HEK293 (cell line): Measurements from ENCODE around the gene FBLN2.
A peak's percentile ranks its signal among the peaks of the same experiment; 100 is the strongest.

Experiments
- CTCF ChIA-PET: fragments of 350-600 bp; formaldehyde crosslinking; extraction: SDS; loops from one replicate; lab custom pipeline; 2021; ENCODE audit warnings: antibody characterized with exemption; lab: Yijun Ruan, JAX
- POLR2A ChIA-PET: fragments of 300-600 bp; formaldehyde crosslinking; extraction: SDS; loops from one replicate; lab custom pipeline; 2020; ENCODE audit warnings: antibody characterized with exemption, inconsistent platforms; lab: Yijun Ruan, JAX
- H3K27ac ChIP-seq: fragments of 200-500 bp; sonication (Bioruptor generic); 2 replicates; pipeline ENCODE4 v1.5.1; 2014; ENCODE audit warnings: low read depth, low read length, control low read depth, inconsistent platforms; ENCODE audit errors: extremely low read depth
- H3K36me3 ChIP-seq, 2 experiments: fragments of 200-500 bp in 1 of 2; sonication (Bioruptor generic) in 1 of 2; 1 replicate in 1 of 2; 2 replicates in 1 of 2; pipeline ENCODE4 v1.5.1; 2014 to 2017; ENCODE audit warnings: inconsistent platforms in 2 of 2, low read length in 2 of 2; ENCODE audit not compliant: control insufficient read depth in 2 of 2, insufficient read depth in 1 of 2
- H3K4me1 ChIP-seq: fragments of 200-500 bp; sonication (Bioruptor generic); 2 replicates; pipeline ENCODE4 v1.5.1; 2014; ENCODE audit warnings: mild to moderate bottlenecking, low read length, inconsistent platforms; ENCODE audit not compliant: control insufficient read depth, insufficient read depth
- H3K4me3 ChIP-seq: 2 replicates; pipeline ENCODE4 v1.5.1; 2011; ENCODE audit warnings: low read depth, mild to moderate bottlenecking, control low read depth, low read length, moderate library complexity
- H3K9me3 ChIP-seq: fragments of 200-500 bp; sonication (Bioruptor generic); 2 replicates; pipeline ENCODE4 v1.5.1; 2014; ENCODE audit warnings: low read depth, low read length, inconsistent platforms; ENCODE audit not compliant: control insufficient read depth, insufficient read depth
- EGR2 ChIP-seq: fragments of 450-650 bp; formaldehyde crosslinking; IDR thresholded peaks from 2 replicates; pipeline ENCODE4 v1.5.1; 2016; ENCODE audit warnings: low read depth, missing biosample characterization, missing genetic modification characterization
- GLIS1 ChIP-seq: fragments of 450-650 bp; formaldehyde crosslinking; IDR thresholded peaks from 2 replicates; pipeline ENCODE4 v1.5.1; 2016; ENCODE audit warnings: missing biosample characterization, missing genetic modification characterization
- KLF1 ChIP-seq: fragments of 450-650 bp; formaldehyde crosslinking; IDR thresholded peaks from 2 replicates; pipeline ENCODE4 v1.5.1; 2016; ENCODE audit warnings: missing biosample characterization, missing genetic modification characterization
- SCRT2 ChIP-seq: fragments of 450-650 bp; formaldehyde crosslinking; IDR thresholded peaks from 2 replicates; pipeline ENCODE4 v1.5.1; 2016; ENCODE audit warnings: missing biosample characterization, missing genetic modification characterization
- TCF7L2 ChIP-seq: IDR thresholded peaks from 2 replicates; pipeline ENCODE4 v1.6.1; 2011; ENCODE audit warnings: low read depth, mild to moderate bottlenecking, inconsistent platforms, low read length, moderate library complexity, borderline replicate concordance
- ZBTB20 ChIP-seq: fragments of 450-650 bp; formaldehyde crosslinking; IDR thresholded peaks from 2 replicates; pipeline ENCODE4 v1.5.1; 2016; ENCODE audit warnings: missing biosample characterization, missing genetic modification characterization
- ZFHX2 ChIP-seq: fragments of 450-650 bp; formaldehyde crosslinking; conservative IDR thresholded peaks from 2 replicates; pipeline ENCODE4 v1.5.1; 2016; ENCODE audit warnings: missing biosample characterization, missing genetic modification characterization
- ZNF16 ChIP-seq: fragments of 450-650 bp; formaldehyde crosslinking; IDR thresholded peaks from 2 replicates; pipeline ENCODE4 v1.5.1; 2016; ENCODE audit warnings: low read depth, missing biosample characterization, missing genetic modification characterization
- ZNF266 ChIP-seq: fragments of 450-650 bp; formaldehyde crosslinking; IDR thresholded peaks from 2 replicates; pipeline ENCODE4 v1.5.1; 2016; ENCODE audit warnings: missing biosample characterization, missing genetic modification characterization, low read depth
- ZNF302 ChIP-seq: fragments of 450-650 bp; formaldehyde crosslinking; IDR thresholded peaks from 2 replicates; pipeline ENCODE4 v1.5.1; 2016; ENCODE audit warnings: missing biosample characterization, missing genetic modification characterization, low read depth
- ZNF398 ChIP-seq: fragments of 450-650 bp; formaldehyde crosslinking; IDR thresholded peaks from 2 replicates; pipeline ENCODE4 v1.5.1; 2017; ENCODE audit warnings: missing biosample characterization, missing genetic modification characterization
- ZNF548 ChIP-seq: fragments of 450-650 bp; formaldehyde crosslinking; IDR thresholded peaks from 2 replicates; pipeline ENCODE4 v1.5.1; 2016; ENCODE audit warnings: missing biosample characterization, missing genetic modification characterization
- ZNF600 ChIP-seq: fragments of 450-650 bp; formaldehyde crosslinking; IDR thresholded peaks from 2 replicates; pipeline ENCODE4 v1.5.1; 2016; ENCODE audit warnings: missing biosample characterization, missing genetic modification characterization
- ZNF623 ChIP-seq: fragments of 450-650 bp; formaldehyde crosslinking; IDR thresholded peaks from 2 replicates; pipeline ENCODE4 v1.5.1; 2016; ENCODE audit warnings: missing biosample characterization, missing genetic modification characterization
- ZNF645 ChIP-seq: fragments of 450-650 bp; formaldehyde crosslinking; IDR thresholded peaks from 2 replicates; pipeline ENCODE4; 2016; ENCODE audit warnings: missing biosample characterization, missing genetic modification characterization
- ZNF664 ChIP-seq: fragments of 450-650 bp; formaldehyde crosslinking; IDR thresholded peaks from 2 replicates; pipeline ENCODE4 v1.5.1; 2016; ENCODE audit warnings: missing biosample characterization, missing genetic modification characterization
- ZNF707 ChIP-seq: fragments of 450-650 bp; formaldehyde crosslinking; IDR thresholded peaks from 2 replicates; pipeline ENCODE4 v1.5.1; 2016; ENCODE audit warnings: missing biosample characterization, missing genetic modification characterization
- ZNF776 ChIP-seq: fragments of 450-650 bp; formaldehyde crosslinking; IDR thresholded peaks from 2 replicates; pipeline ENCODE4 v1.5.0; 2017; ENCODE audit warnings: missing biosample characterization, missing genetic modification characterization, borderline replicate concordance
- ZNF837 ChIP-seq: fragments of 450-650 bp; formaldehyde crosslinking; IDR thresholded peaks from 2 replicates; pipeline ENCODE4 v1.5.1; 2016; ENCODE audit warnings: missing biosample characterization, missing genetic modification characterization
- ZXDB ChIP-seq: fragments of 450-650 bp; formaldehyde crosslinking; IDR thresholded peaks from 2 replicates; pipeline ENCODE4 v1.5.1; 2016; ENCODE audit warnings: missing biosample characterization, missing genetic modification characterization

Gene FBLN2

GRCh38 chr3:13574798-13575451 lies 26.0 kb downstream of the FBLN2 start (continued):
- TF ChIP-seq GLIS1 (tag by site-specific recombination) (peak; percentile 15; the same call in 1 of the 2 replicates), EGR2 (tag by site-specific recombination) (peak; percentile 20; the same call in 1 of the 2 replicates), SCRT2 (tag by site-specific recombination) (peak; percentile 85), TCF7L2 (no peak), ZNF600 (tag by site-specific recombination) (0 out of 2 replicates have a peak, but pooled peaks have one; percentile 13), ZXDB (no peak), ZNF645 (tag by site-specific recombination) (no peak), ZNF664 (tag by site-specific recombination) (peak; percentile 97), ZNF776 (tag by site-specific recombination) (no peak), KLF1 (peak; percentile 54; the same call in 1 of the 2 replicates)

DNA sequence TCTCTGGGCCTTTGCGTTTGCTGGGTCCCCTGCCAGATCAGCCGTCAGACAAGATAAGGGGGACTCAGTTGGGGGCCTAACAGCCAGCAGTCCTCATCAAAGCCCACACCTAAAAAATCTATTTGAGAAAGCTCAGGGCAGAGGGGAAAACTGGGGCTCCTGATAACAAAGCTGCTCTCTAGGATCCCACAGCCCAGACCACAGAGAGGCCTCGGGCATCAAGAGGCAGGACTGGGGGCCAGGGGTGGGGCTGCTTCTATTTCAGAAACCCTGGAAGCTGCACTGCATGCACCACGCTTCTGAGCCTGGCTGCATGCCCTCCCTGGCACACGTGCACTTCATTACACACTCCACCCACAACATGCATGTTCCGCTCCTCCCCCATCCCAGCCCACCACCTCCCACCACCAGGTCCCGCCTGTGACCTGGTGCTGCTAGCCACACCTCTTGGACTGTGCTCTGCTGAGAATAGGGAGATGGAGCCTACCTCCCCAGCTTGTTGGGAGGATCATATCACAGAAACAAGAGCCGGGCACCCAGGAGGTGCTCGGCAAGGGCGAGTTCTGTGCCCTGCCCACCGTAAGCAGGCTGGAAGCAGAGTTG lies 26.6 kb downstream of the FBLN2 start:
- Histone ChIP-seq H3K4me3 (no peak overlapping the region), H3K36me3 (no peaks in the 10 kb centered on the region), H3K4me1 (peaks cover 5% of the 10 kb centered on the region), H3K9me3 (no peaks in the 10 kb centered on the region), H3K27ac (no peak overlapping the region)
- TF ChIP-seq EGR2 (tag by site-specific recombination) (peak; percentile 98), TCF7L2 (no peak), ZNF302 (tag by site-specific recombination) (no peak), ZBTB20 (0 out of 2 replicates have a peak, but pooled peaks have one; percentile 39), ZNF837 (tag by site-specific recombination) (no peak), ZNF398 (tag by site-specific recombination) (0 out of 2 replicates have a peak, but pooled peaks have one; percentile 18), ZFHX2 (tag by site-specific recombination) (peak; percentile 99), ZNF548 (tag by site-specific recombination) (no peak), ZNF16 (tag by site-specific recombination) (no peak), ZNF707 (tag by site-specific recombination) (no peak)
- ChIA-PET POLR2A (no interaction called here), CTCF (interaction anchor here (0.6 to 4.6 kb wide), 3 partner anchors 73 to 311 kb away, joined by 3 to 14 read pairs (median 4); no protein-coding TSS in a partner anchor)

DNA sequence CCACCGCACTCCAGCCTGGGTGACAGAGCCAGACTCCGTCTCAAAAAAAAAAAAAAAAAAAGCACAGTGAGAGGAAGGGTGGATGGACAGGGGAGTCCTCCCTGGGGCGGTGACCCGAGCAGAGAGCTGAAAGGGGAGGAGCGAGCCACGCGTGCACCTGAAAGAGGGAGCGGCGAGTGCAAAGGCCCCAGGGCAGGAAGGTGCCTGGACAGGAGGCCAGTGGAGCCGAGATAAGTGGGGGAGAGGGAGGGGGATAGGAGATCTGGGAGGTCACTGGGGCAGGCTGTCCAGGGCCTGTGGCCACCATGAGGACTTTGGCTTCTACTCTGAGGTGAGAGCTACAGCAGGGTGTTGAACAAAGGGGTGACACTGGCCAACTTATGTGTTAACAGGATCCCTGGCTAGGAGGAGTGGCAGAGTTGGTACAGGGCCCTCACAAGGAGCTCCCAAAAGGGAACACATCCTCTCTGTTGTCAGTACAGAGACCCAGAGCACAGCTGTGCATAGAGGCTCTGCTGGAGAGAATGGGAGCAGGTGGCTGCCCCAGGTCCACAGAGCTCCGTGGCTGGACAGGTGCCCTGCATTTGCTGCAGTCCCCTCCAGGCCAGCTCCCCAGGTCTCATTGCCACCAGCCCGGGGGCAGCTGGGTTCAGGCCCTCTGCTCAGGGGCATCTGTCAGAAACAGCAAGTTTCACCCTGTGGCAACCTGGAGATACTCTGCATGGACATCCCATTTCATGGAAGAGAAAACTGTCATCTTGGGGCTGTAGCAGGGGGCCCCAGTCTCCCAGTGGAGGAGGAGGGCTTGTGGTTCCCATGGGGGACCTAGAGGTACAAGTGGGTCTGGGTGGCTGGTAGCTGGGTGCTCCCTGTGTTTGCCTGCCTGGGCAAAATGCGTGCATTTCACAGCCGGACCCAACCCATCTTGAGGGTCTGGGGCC lies 28.5 kb downstream of the FBLN2 start:
- ChIA-PET POLR2A (no interaction called here), CTCF (interaction anchor here (0.6 to 4.6 kb wide), 6 partner anchors 66 to 1537 kb away, joined by 3 to 14 read pairs (median 4); no protein-coding TSS in a partner anchor)
- H3K4me3 ChIP-seq, result no peak overlapping the region
- H3K36me3 ChIP-seq, result no peaks in the 10 kb centered on the region
- H3K9me3 ChIP-seq, result no peaks in the 10 kb centered on the region
- H3K27ac ChIP-seq, result no peak overlapping the region
- TF ChIP-seq ZNF266 (tag by site-specific recombination), result no peak
- TF ChIP-seq ZNF623, result peak; percentile 53
- peaks cover 5% of the 10 kb centered on the region for H3K4me1 ChIP-seq
